HG02642 (cell line): ENCODE data around the gene AREG.
"Not testable (repeated sequence)": the region's sequence is repeated elsewhere in the genome, so short reads cannot be mapped to it uniquely, and the experiment has no call there.

ENCODE experiments used
- ATAC-seq: cut with Tn5 transposase; IDR thresholded peaks from one replicate; pipeline ENCODE4 v1.9.1; 2021; ENCODE audit warnings: mild to moderate bottlenecking; ENCODE audit not compliant: unreplicated experiment, poor library complexity

Gene AREG, protein sequence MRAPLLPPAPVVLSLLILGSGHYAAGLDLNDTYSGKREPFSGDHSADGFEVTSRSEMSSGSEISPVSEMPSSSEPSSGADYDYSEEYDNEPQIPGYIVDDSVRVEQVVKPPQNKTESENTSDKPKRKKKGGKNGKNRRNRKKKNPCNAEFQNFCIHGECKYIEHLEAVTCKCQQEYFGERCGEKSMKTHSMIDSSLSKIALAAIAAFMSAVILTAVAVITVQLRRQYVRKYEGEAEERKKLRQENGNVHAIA

GRCh38 chr4:74444891-74445642 lies at the start of gene AREG:
Gene AREG, plus strand, starts transcription at chr4:74445136. Its CDS starts 210 bp downstream, at chr4:74445346.
- peak; percentile 93 for ATAC-seq

- no peak for ATAC-seq
These were observed 49.3 kb upstream of the AREG start for GRCh38 chr4:74395633-74396032.

DNA sequence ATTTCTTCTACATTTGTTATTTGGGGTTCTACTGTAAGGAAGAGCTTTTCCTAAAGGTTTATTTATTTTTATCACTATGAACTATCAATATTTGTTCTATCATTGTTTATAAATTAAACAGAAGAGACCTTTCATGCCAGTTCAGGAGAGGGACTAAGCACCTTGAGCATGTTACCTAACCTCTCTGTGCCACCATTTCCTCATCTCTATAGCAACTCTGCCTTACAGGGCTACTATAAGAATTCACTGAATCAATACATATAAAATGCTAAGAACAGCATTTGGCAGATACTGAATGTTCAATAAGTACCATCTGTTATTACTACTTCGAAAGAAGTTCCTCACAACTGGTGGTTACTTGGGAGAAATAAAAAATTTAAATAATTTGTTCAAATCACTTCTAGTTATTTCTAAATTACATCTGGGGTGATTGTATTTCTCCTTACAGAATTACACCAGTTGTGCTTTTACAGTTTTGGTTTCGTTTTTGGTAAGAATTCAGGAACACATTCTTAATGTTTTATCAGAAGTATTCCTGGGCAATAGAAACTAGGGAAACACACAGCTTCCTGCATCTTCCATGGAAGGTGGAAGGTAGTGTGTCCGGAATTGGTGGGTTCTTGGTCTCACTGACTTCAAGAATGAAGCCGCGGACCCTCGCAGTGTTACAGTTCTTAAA lies 47.0 kb upstream of the AREG start:
- ATAC-seq = no peak

GRCh38 chr4:74398894-74399589 lies 45.9 kb upstream of the AREG start:
- ATAC-seq = not testable (repeated sequence)

DNA sequence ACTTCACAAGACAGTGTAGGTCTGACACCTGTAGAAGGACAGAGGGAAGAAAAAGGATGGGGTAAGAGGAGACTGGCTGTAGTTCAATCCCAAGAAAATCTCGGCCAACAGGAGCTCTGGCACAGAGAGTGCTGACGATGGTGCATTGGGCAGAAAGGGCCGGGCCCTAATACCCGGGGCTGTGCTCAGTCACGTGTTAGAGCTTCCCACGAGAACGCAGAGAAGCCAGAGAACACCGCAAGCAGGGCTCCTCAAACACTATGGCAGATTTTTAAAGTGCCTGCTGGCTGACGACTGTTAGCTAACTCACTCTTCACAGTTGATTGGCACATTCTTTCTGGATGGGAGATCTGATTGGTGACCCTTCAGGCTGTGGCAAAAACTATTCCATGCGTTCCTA lies 44.5 kb upstream of the AREG start:
- ATAC-seq = no peak

DNA sequence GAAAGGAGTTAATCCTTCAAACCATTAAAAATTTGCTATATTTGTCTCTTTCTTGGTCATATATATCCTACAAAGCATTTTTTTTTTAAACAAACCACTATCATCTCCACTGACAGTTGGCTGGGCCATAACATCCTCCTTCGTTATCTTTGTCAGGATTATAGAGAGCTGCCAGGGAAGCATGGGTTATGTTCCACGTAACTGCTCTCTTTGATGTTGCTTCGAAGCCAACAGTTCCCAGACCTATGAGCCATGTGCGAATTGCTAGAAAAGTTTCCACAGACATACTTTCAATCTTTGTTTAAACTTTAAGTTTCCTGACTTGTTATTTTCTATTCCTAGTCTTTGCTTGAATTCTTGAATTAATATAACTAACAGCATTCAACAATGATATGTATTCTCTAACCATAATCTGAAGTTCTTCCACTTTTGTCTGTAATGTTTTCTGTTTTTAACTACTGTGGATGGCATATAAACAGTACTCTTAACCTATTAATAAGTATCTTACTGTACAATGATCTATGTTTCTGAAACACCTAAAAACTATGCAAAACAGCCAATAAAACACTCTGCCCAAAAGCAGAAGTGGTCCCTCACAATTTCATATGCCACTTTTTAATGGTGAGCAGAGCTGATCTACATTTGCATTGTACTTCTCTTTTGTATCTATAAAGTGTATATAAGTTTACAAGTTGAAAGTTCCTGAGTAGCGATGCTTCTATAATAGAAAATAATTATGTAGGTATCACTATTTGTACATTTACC lies 42.1 kb upstream of the AREG start:
- ATAC-seq = peak; percentile 90

- ATAC-seq = no peak
These were observed 37.0 kb upstream of the AREG start for GRCh38 chr4:74407891-74408290.

- no peak for ATAC-seq
These were observed 36.3 kb upstream of the AREG start for GRCh38 chr4:74408639-74409038.

DNA sequence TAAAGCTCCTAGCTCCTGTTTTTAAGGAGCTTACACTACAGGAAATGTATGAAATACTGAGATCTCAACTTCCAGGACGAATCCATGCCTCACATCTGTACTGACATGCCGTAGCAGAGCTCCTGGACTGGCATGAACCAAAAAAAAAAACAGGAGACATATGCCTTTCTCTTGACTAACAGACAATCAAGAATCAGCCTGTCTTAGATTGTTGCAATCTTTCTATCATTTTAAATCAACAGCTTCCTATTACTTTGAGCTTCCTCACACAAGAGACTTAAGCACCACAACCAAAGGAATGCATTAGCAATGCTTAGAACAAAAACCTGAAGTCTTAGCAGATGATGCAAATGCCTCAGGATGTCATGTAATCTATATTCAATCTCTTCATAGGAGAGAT lies 34.7 kb upstream of the AREG start:
- ATAC-seq = no peak

- no peak for ATAC-seq
These were observed 32.7 kb upstream of the AREG start for GRCh38 chr4:74412225-74412624.

DNA sequence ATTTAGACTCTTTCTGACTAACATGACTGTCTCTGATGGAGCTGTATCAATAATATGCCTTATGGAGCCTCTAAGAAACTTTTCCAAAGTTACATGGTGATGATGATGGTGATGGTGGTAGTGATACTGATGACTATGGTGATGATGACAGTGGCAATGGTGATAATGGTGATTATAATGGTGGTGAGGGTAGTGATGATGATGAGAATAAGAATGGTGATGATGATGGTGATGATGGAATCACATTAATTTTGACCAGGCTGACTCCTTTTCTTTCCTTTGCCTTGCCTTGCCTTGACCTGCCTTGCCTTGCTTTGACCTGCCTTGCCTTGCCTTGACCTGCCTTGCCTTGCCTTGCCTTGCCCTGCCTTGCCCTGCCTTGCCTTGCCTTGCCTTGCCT lies 31.7 kb upstream of the AREG start:
- no peak for ATAC-seq

- ATAC-seq = no peak
These were observed 30.7 kb upstream of the AREG start for GRCh38 chr4:74414149-74414809.

- ATAC-seq = no peak
These were observed 29.2 kb upstream of the AREG start for GRCh38 chr4:74415602-74416300.

- no peak for ATAC-seq
These were observed 26.8 kb upstream of the AREG start for GRCh38 chr4:74418063-74418670.

DNA sequence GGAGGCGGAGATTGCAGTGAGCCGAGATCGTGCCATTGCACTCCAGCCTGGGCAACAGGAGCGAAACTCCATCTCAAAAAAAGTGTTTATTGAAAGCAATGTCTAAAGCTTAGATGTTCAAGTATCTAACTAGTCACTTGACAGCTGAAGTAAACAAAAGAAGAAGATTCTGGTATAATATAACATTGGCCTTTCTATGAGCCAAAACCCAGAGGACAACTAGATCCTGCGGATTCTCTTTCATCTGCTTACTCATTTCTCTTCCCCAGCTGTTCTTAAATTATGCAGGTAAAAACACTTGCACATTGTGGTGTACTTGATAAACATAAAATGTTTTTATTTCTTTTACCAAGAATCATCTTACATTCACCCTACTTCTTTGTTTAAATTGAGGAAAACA lies 24.1 kb upstream of the AREG start:
- no peak for ATAC-seq

DNA sequence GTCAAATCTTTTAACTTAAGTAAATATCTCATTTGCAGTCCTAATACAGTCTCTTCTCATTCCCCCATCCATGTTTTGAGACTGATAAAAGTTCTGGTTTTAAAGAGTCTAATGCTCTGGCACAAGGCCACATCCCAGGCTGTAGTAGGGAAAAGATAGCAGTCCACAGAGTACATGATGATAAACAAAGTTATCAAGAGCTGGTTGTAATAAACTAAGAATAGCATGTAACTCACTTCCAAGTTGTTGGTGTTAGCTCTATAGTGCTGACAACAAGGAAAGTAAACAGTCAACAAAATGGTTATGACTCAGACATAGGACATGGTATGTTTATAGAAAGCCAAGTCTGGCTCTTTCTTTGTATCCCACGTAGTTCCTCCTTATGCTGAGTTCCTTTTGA lies 21.8 kb upstream of the AREG start:
- ATAC-seq = no peak

DNA sequence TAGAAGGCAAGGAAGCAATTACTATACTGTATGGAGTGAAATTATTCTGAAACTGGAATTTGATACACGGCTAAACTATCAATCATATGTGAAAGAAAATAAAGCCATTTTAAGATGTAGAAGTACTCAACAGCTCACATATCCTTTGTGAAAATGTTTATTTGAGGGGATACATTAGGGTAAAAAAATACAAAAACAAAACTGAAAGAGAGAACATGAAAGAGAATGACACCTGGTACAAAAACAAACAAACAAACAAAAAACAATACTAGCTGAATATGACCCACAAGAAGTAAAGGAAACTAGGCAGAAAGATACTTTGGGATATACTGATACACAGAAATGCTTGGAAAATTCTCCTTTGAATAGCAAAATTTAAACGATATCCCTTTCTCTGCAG lies 20.8 kb upstream of the AREG start:
- ATAC-seq = no peak

- ATAC-seq = no peak
These were observed 18.8 kb upstream of the AREG start for GRCh38 chr4:74426101-74426500.

GRCh38 chr4:74428276-74428675 lies 16.7 kb upstream of the AREG start:
- ATAC-seq = no peak
